GM18498 (cell line): ENCODE measurements around the gene RAB40C.

Experiments
- ATAC-seq: cut with Tn5 transposase; IDR thresholded peaks from one replicate; pipeline ENCODE4 v1.9.1; 2021; ENCODE audit warnings: mild to moderate bottlenecking, moderate library complexity; ENCODE audit not compliant: unreplicated experiment

Gene RAB40C

GRCh38 chr16:675884-676564 lies 86.2 kb downstream of the RAB40C start:
- ATAC-seq: no peak

GRCh38 chr16:676565-676902 lies 86.7 kb downstream of the RAB40C start:
- no peak for ATAC-seq

- ATAC-seq: no peak
Observed at GRCh38 chr16:676913-677312, 87.0 kb downstream of the RAB40C start.

GRCh38 chr16:677316-678190 lies 87.7 kb downstream of the RAB40C start:
- ATAC-seq: no peak

GRCh38 chr16:678209-678857 lies 88.5 kb downstream of the RAB40C start:
- no peak for ATAC-seq
